ENCODE results near the gene THYN1. TPM values are rescaled to one million over a fixed set of nuclear protein-coding genes. Genes with fewer than 3 reads are reported as not detected.
"Not testable (repeated sequence)": the region's sequence is repeated elsewhere in the genome, so short reads cannot be mapped to it uniquely, and the experiment has no call there.

THYN1 gene
- polyA plus RNA-seq, 1 donor = 58.8 TPM

GRCh38 chr11:134266841-134267251 is 13.7 kb upstream of the THYN1 start:
- 0% methylated on average over 1 of the region's 3 CpGs for WGBS (ENCODE audit: insufficient coverage, low lambda C conversion rate)
- H3K4me1 ChIP-seq (ENCODE audit: control insufficient read depth, insufficient read depth, low read length) = no peaks in the 10 kb centered on the region
- H3K4me3 ChIP-seq (ENCODE audit: low read length) = no peak overlapping the region
- H3K36me3 ChIP-seq (ENCODE audit: control insufficient read depth, insufficient read depth, low read length) = peaks cover 24% of the 10 kb centered on the region
- H3K9me3 ChIP-seq (ENCODE audit: control insufficient read depth, low read depth, low read length) = no peaks in the 10 kb centered on the region
- H3K27me3 ChIP-seq (ENCODE audit: control insufficient read depth, insufficient read depth, low read length) = peaks cover 24% of the 10 kb centered on the region
- H3K27ac ChIP-seq (ENCODE audit: low read length) = no peak overlapping the region
- DNase-seq = no peak

- Histone ChIP-seq H3K4me1 (ENCODE audit: control insufficient read depth, insufficient read depth, low read length) (no peaks in the 10 kb centered on the region), H3K27ac (ENCODE audit: low read length) (no peak overlapping the region), H3K4me3 (ENCODE audit: low read length) (no peak overlapping the region), H3K36me3 (ENCODE audit: control insufficient read depth, insufficient read depth, low read length) (peaks cover 28% of the 10 kb centered on the region), H3K9me3 (ENCODE audit: control insufficient read depth, low read depth, low read length) (no peaks in the 10 kb centered on the region), H3K27me3 (ENCODE audit: control insufficient read depth, insufficient read depth, low read length) (peaks cover 20% of the 10 kb centered on the region)
- 100% methylated on average over 2 of the region's 5 CpGs for WGBS (ENCODE audit: insufficient coverage, low lambda C conversion rate)
- DNase-seq = no peak
Observed at GRCh38 chr11:134266440-134266839, 13.3 kb upstream of the THYN1 start.

- WGBS (ENCODE audit: insufficient coverage, low lambda C conversion rate) = 100% methylated on average over 1 of the region's 7 CpGs
- no peaks in the 10 kb centered on the region for H3K9me3 ChIP-seq (ENCODE audit: control insufficient read depth, low read depth, low read length)
- H3K4me3 ChIP-seq (ENCODE audit: low read length) = no peak overlapping the region
- DNase-seq = no peak
- peaks cover 11% of the 10 kb centered on the region for H3K27me3 ChIP-seq (ENCODE audit: control insufficient read depth, insufficient read depth, low read length)
- peaks cover 40% of the 10 kb centered on the region for H3K36me3 ChIP-seq (ENCODE audit: control insufficient read depth, insufficient read depth, low read length)
- H3K4me1 ChIP-seq (ENCODE audit: control insufficient read depth, insufficient read depth, low read length) = no peaks in the 10 kb centered on the region
- no peak overlapping the region for H3K27ac ChIP-seq (ENCODE audit: low read length)
Observed at GRCh38 chr11:134264966-134265764, 12.0 kb upstream of the THYN1 start.

GRCh38 chr11:134261626-134262488 is 8.7 kb upstream of the THYN1 start:
- Histone ChIP-seq H3K4me3 (ENCODE audit: low read length) (no peak overlapping the region), H3K4me1 (ENCODE audit: control insufficient read depth, insufficient read depth, low read length) (no peaks in the 10 kb centered on the region), H3K27ac (ENCODE audit: low read length) (no peak overlapping the region), H3K36me3 (ENCODE audit: control insufficient read depth, insufficient read depth, low read length) (peaks cover 62% of the 10 kb centered on the region), H3K27me3 (ENCODE audit: control insufficient read depth, insufficient read depth, low read length) (no peaks in the 10 kb centered on the region), H3K9me3 (ENCODE audit: control insufficient read depth, low read depth, low read length) (no peaks in the 10 kb centered on the region)
- no peak for DNase-seq
- no CpG with 5 or more reads among the region's 14 CpGs for WGBS (ENCODE audit: insufficient coverage, low lambda C conversion rate)

- no peak overlapping the region for H3K4me3 ChIP-seq (ENCODE audit: low read length)
- no peak overlapping the region for H3K27ac ChIP-seq (ENCODE audit: low read length)
- H3K36me3 ChIP-seq (ENCODE audit: control insufficient read depth, insufficient read depth, low read length) = peaks cover 62% of the 10 kb centered on the region
- no CpG with 5 or more reads among the region's 16 CpGs for WGBS (ENCODE audit: insufficient coverage, low lambda C conversion rate)
- H3K4me1 ChIP-seq (ENCODE audit: control insufficient read depth, insufficient read depth, low read length) = no peaks in the 10 kb centered on the region
- no peaks in the 10 kb centered on the region for H3K9me3 ChIP-seq (ENCODE audit: control insufficient read depth, low read depth, low read length)
- no peak for DNase-seq
- no peaks in the 10 kb centered on the region for H3K27me3 ChIP-seq (ENCODE audit: control insufficient read depth, insufficient read depth, low read length)
Observed at GRCh38 chr11:134260983-134261382, 7.8 kb upstream of the THYN1 start.

GRCh38 chr11:134260503-134260902 is 7.4 kb upstream of the THYN1 start:
- DNase-seq = no peak
- no peak overlapping the region for H3K4me3 ChIP-seq (ENCODE audit: low read length)
- H3K27me3 ChIP-seq (ENCODE audit: control insufficient read depth, insufficient read depth, low read length) = no peaks in the 10 kb centered on the region
- peaks cover 62% of the 10 kb centered on the region for H3K36me3 ChIP-seq (ENCODE audit: control insufficient read depth, insufficient read depth, low read length)
- H3K4me1 ChIP-seq (ENCODE audit: control insufficient read depth, insufficient read depth, low read length) = no peaks in the 10 kb centered on the region
- H3K9me3 ChIP-seq (ENCODE audit: control insufficient read depth, low read depth, low read length) = no peaks in the 10 kb centered on the region
- no peak overlapping the region for H3K27ac ChIP-seq (ENCODE audit: low read length)

- H3K27ac ChIP-seq (ENCODE audit: low read length) = no peak overlapping the region
- H3K36me3 ChIP-seq (ENCODE audit: control insufficient read depth, insufficient read depth, low read length) = peaks cover 53% of the 10 kb centered on the region
- H3K4me3 ChIP-seq (ENCODE audit: low read length) = no peak overlapping the region
- H3K27me3 ChIP-seq (ENCODE audit: control insufficient read depth, insufficient read depth, low read length) = no peaks in the 10 kb centered on the region
- H3K9me3 ChIP-seq (ENCODE audit: control insufficient read depth, low read depth, low read length) = no peaks in the 10 kb centered on the region
- peaks cover 3% of the 10 kb centered on the region for H3K4me1 ChIP-seq (ENCODE audit: control insufficient read depth, insufficient read depth, low read length)
- WGBS (ENCODE audit: insufficient coverage, low lambda C conversion rate) = no CpG with 5 or more reads among the region's 4 CpGs
- no peak for DNase-seq
Observed at GRCh38 chr11:134258577-134258976, 5.4 kb upstream of the THYN1 start.

- WGBS (ENCODE audit: insufficient coverage, low lambda C conversion rate) = no CpG with 5 or more reads among the region's 11 CpGs
- H3K27ac ChIP-seq (ENCODE audit: low read length) = no peak overlapping the region
- no peak for DNase-seq
- H3K9me3 ChIP-seq (ENCODE audit: control insufficient read depth, low read depth, low read length) = no peaks in the 10 kb centered on the region
- H3K4me3 ChIP-seq (ENCODE audit: low read length) = no peak overlapping the region
- H3K27me3 ChIP-seq (ENCODE audit: control insufficient read depth, insufficient read depth, low read length) = no peaks in the 10 kb centered on the region
- H3K4me1 ChIP-seq (ENCODE audit: control insufficient read depth, insufficient read depth, low read length) = peaks cover 6% of the 10 kb centered on the region
- H3K36me3 ChIP-seq (ENCODE audit: control insufficient read depth, insufficient read depth, low read length) = peaks cover 39% of the 10 kb centered on the region
Observed at GRCh38 chr11:134257101-134257500, 3.9 kb upstream of the THYN1 start.

GRCh38 chr11:134255184-134255561 is 2.0 kb upstream of the THYN1 start:
- Histone ChIP-seq H3K36me3 (ENCODE audit: control insufficient read depth, insufficient read depth, low read length) (peaks cover 31% of the 10 kb centered on the region), H3K4me1 (ENCODE audit: control insufficient read depth, insufficient read depth, low read length) (peaks cover 12% of the 10 kb centered on the region)
- not testable (repeated sequence) for H3K27ac ChIP-seq (ENCODE audit: low read length); H3K9me3 ChIP-seq (ENCODE audit: control insufficient read depth, low read depth, low read length); DNase-seq; H3K27me3 ChIP-seq (ENCODE audit: control insufficient read depth, insufficient read depth, low read length); H3K4me3 ChIP-seq (ENCODE audit: low read length)
- no CpG with 5 or more reads among the region's 5 CpGs for WGBS (ENCODE audit: insufficient coverage, low lambda C conversion rate)

GRCh38 chr11:134254433-134255183 is 1.5 kb upstream of the THYN1 start:
- Histone ChIP-seq H3K27me3 (ENCODE audit: control insufficient read depth, insufficient read depth, low read length) (no peaks in the 10 kb centered on the region), H3K9me3 (ENCODE audit: control insufficient read depth, low read depth, low read length) (no peaks in the 10 kb centered on the region), H3K36me3 (ENCODE audit: control insufficient read depth, insufficient read depth, low read length) (peaks cover 31% of the 10 kb centered on the region), H3K27ac (ENCODE audit: low read length) (no peak overlapping the region), H3K4me1 (ENCODE audit: control insufficient read depth, insufficient read depth, low read length) (peaks cover 12% of the 10 kb centered on the region), H3K4me3 (ENCODE audit: low read length) (peak overlapping the region; percentile 90)
- WGBS (ENCODE audit: insufficient coverage, low lambda C conversion rate) = no CpG with 5 or more reads among the region's 3 CpGs
- DNase-seq = no peak
